ENCODE data around the gene COL27A1.

DNA sequence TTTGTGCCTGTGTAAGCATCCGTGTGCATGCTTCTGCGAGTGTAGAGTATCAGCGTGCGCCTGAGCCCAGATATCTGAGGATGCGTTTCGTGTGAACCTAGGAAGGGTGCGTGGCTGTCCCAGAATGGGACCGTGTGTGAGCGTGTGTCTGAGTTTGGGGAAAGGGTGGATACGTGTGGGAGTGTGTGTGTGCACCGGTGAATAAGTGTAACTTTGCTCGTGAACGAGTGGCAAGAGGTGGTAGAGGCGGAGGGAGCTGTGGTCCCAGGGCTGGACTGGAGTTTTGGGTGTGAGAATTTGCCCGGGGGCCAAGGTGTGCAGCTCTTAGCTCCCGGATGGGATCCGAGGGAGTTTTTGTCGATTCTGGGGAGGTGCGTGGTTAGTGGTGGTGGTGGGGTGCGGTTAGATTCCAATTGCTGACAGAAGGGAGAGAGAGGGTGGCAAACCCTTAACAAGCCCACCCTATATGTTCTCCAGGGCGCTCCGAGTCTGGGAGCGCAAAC lies 686 bp upstream of the COL27A1 start:
- TF ChIP-seq TCF7L2 (IDR thresholded peaks at IDR 0.05; ENCODE audit: low read depth, low read length) (no peak), ZNF274 (IDR thresholded peaks at IDR 0.05; ENCODE audit: borderline replicate concordance, low read depth, low read length) (no peak), CEBPB (tag; IDR thresholded peaks at IDR 0.05) (no peak)
- TF ChIP-seq, protein P1, sequence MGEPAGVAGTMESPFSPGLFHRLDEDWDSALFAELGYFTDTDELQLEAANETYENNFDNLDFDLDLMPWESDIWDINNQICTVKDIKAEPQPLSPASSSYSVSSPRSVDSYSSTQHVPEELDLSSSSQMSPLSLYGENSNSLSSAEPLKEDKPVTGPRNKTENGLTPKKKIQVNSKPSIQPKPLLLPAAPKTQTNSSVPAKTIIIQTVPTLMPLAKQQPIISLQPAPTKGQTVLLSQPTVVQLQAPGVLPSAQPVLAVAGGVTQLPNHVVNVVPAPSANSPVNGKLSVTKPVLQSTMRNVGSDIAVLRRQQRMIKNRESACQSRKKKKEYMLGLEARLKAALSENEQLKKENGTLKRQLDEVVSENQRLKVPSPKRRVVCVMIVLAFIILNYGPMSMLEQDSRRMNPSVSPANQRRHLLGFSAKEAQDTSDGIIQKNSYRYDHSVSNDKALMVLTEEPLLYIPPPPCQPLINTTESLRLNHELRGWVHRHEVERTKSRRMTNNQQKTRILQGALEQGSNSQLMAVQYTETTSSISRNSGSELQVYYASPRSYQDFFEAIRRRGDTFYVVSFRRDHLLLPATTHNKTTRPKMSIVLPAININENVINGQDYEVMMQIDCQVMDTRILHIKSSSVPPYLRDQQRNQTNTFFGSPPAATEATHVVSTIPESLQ (CRISPR knock-in tag; IDR thresholded peaks at IDR 0.05), result no peak

Data from K562 (cell line).